HG03196 (cell line): ENCODE results near the gene PABPN1L.
"Not testable (repeated sequence)": the region's sequence is repeated elsewhere in the genome, so short reads cannot be mapped to it uniquely, and the experiment has no call there.

ENCODE experiments used
- ATAC-seq: cut with Tn5 transposase; IDR thresholded peaks from one replicate; pipeline ENCODE4 v1.9.1; 2021; ENCODE audit not compliant: unreplicated experiment

The PABPN1L gene

GRCh38 chr16:88901718-88902337, 35.4 kb upstream of the PABPN1L start:
- no peak for ATAC-seq

DNA sequence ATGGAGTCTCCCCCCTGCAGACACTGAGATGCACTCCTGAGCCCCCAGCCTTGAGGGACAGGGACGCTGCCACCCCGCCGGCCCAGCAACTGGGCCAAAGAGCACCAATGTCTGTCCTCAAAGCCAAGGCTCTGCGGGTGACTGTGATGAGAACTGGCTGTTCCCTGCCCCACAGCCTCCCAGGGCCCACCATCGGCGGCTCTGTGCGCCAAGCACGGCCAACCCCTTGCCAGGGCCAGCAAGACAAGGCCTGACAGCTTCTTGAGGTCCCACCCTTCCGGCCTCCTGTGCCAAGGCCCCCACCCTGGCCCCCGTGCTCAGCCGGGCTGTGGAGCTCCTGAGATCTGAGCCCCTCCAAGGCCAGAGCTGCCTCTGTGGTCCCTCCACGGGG, 34.2 kb upstream of the PABPN1L start:
- ATAC-seq = no peak

GRCh38 chr16:88899901-88900661, 33.6 kb upstream of the PABPN1L start:
- ATAC-seq = no peak

DNA sequence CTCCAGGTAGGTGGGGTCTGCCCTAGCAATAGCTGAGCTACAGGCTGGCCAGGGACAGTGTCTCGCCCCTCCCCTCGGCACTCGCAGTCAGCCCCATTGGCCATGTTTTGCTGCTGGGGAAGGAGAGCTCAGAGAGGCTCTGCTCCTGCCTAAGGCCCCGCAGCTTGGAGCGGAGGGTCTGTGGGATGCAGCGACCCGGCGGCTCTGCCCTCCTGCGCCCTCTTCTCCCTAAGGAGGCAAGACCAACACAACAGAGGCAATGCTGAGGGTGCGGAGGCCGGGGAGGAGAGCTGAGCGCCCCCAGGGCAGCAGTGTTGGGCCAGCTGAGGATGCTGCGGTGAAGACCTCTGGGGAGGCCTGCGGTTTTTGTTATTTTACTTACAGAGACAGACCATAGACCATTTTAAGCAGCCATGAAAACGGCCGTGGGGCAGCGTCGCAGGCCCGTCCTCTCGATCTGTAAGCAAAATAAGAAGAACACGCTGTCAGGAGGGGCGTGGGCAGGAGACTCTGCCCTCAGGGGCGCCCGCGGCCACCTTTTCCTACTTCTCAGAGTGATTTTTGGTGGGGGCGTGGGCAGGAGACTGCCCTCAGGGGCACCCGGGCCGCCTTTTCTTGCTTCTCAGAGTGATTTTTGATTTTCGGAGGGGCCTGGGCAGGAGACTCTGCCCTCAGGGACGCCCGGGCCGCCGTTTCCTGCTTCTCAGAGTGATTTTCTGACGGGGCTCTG, 31.4 kb upstream of the PABPN1L start:
- no peak for ATAC-seq

- no peak for ATAC-seq
These were observed 30.0 kb upstream of the PABPN1L start for GRCh38 chr16:88896238-88897070.

GRCh38 chr16:88895335-88895734, 28.9 kb upstream of the PABPN1L start:
- no peak for ATAC-seq

GRCh38 chr16:88894681-88895300, 28.3 kb upstream of the PABPN1L start:
- no peak for ATAC-seq

DNA sequence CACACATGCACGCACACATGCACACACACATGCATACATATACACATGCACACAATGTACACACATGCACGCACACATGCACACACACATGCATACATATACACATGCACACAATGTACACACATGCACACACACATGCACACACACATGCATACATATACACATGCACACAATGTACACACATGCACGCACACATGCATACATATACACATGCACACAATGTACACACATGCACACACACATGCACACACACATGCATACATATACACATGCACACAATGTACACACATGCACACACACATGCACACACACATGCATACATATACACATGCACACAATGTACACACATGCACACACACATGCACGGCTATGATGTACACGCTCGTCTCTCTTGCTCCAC, 27.8 kb upstream of the PABPN1L start:
- ATAC-seq = not testable (repeated sequence)

DNA sequence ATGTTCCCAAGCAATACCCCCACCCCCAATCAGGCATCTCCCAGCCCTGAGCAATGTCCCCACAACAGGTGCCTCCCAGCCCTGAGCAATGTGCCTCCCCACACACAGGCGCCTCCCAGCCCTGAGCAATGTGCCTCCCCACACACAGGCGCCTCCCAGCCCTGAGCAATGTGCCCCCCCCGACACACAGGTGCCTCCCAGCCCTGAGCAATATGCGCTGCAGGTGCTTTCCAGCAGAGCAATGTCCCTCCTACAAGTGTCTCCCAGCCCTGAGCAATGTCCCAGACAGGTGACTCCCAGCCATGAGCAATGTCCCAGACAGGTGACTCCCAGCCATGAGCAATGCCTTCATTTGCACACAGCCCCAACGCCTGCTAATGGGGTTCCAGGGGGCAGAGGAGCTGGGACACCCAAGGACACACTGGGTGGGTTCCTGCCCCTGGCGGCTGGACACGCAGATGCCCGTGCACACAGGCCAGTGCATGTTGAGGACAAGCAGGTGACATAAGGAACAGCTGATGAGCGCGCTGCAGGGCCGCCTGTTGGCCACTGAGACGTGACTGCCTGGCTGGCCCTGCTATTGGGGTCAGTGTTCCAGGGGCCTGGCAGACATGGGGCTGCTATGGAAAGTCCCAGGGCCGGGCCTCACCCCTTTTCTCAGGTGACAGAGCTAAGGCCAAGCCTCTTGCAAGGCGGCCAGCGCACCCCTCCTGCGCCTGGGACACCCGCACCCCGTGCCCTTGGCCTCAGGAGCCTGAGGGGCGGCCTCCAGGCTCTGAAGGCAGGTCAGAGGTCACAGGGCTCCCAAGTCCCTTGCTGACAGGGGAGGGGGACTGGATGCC, 26.9 kb upstream of the PABPN1L start:
- ATAC-seq = no peak

DNA sequence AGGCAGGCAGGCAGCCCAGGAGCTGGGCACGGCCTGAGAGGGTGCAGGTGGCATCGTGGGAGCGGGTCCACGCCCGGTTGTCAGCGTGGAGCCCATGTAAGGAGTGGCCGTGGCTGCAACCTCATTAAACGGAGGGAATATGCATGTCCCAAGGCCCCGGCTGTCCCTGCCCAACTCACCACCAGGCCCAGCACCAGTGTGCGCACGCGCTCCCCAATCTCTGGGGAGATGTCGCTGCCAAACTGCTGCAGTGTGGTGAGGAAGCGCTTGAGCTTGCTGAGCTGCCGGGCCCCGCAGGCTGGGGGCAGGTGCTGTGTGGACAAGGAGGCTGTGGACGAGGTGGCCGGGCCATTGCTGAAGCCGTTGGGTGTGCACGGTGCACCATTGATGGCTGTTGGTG, 25.6 kb upstream of the PABPN1L start:
- no peak for ATAC-seq

DNA sequence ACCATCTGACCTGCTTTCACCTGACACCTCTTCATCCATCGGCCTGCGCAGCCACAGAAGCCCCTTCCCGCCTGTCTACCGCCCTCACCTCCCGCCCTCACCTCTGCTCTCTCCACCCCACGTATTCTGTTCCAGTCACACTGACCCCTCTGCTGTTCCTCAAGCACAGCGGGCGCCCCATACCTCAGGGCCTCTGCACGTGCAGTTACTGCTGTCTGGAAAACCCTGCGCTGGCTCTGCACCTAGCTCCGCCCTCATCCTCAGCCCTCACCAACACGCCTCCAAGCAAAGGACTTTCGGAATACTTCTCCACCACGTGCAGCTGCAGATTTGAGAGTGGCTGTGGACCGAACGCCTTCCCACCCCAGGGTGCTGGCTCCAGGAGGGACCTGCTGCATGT, 24.6 kb upstream of the PABPN1L start:
- no peak for ATAC-seq

DNA sequence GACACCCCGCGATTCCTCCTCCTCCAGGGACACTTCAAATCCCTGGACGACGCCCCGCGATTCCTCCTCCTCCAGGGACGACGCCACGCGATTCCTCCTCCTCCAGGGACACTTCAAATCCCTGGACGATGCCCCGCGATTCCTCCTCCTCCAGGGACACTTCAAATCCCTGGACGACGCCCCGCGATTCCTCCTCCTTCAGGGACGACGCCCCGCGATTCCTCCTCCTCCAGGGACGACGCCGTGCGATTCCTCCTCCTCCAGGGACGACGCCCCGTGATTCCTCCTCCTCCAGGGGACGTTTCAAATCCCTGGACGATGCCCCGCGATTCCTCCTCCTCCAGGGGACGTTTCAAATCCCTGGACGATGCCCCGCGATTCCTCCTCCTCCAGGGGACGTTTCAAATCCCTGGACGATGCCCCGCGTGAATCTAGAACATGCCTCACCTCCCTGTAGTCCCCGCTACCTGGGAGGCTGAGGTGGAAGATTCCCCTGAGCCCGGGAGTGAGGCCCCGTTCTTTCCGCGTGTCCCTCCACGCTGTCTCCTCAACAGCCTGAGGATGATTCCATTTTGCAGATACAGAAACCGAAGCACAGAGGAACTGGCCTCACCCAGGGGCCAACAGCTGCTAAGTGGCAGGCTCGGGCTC, 23.4 kb upstream of the PABPN1L start:
- ATAC-seq = not testable (repeated sequence)

- ATAC-seq = no peak
These were observed 22.3 kb upstream of the PABPN1L start for GRCh38 chr16:88888461-88889387.

GRCh38 chr16:88888057-88888456, 21.6 kb upstream of the PABPN1L start:
- ATAC-seq = no peak

- ATAC-seq = no peak
These were observed 20.5 kb upstream of the PABPN1L start for GRCh38 chr16:88886845-88887521.

DNA sequence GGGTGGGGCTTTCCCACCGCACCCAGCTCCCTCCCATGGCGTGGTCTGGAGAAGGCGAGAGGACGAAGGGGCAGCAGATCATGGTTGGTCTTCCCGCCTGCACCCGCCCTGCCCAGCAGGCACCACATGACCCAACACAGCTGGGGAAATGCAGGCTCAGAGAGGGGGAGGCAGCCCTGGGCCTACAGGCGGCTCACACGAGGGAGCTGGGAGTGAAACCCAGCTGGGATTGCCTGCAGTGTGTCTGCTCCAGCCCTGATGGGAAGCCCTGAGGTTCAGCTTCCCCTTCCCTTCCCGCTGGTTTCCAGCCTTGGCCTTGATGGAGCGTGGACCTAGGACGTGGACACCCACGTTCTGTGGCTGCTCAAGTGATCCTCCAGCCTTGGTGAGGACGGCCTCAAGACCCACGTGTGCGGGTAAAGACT, 20.0 kb upstream of the PABPN1L start:
- ATAC-seq = no peak

DNA sequence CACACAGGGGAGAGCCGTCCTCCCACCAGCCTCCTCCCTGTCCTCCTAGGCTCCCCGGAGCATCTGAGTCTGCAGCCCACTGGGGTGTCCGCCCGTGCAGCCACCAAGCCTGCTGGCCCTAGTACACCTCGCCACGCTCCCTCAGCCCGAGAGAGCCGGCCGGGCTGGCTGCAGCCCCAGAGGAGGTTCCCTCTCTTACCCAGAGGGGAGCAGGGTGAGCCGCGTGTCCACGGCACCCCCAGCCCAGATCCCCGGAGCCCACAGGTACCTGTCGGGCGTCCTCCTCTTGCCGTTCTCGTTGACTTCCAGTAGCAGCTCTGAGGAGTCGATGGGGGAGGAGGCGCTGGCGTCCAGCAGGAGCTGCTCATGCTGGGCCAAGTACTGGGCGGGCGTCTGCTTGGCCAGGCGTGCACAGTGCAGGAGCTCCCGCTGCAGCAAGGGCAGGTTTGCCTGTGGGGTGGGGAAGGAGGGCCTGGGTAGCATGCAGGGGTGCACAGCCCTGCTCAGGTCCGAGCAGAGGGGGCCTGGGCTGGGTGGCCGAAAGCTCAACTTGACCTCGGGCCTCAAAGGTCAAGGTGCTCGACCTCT, 19.3 kb upstream of the PABPN1L start:
- no peak for ATAC-seq
